Heart right ventricle (tissue), 16 donors: ENCODE results near the gene ITSN1. TPM values are rescaled to one million over a fixed set of nuclear protein-coding genes. Genes with fewer than 3 reads are reported as not detected.

Source experiments
- ATAC-seq, 8 donors: fragments of 200-7000 bp; cut with Tn5 transposase; one replicate each; pipeline ENCODE4 v1.9.1; 2020; ENCODE audit warnings: mild to moderate bottlenecking in 8 of 8, moderate library complexity in 8 of 8, moderate number of reproducible peaks in 1 of 8
- DNase-seq, 2 donors: peaks; one replicate each; pipeline ENCODE4 v3.0.0-alpha.2; 2020
- H3K27ac ChIP-seq, 10 donors: fragments of 200-600 bp; sonication (generic) in 2 of 10; one replicate each; pipeline versions ENCODE4 v1.5.0 to v1.8.0; 2020 to 2022; ENCODE audit warnings: mild to moderate bottlenecking in 3 of 10
- H3K27me3 ChIP-seq, 7 donors: fragments of 200-600 bp; one replicate each; pipeline ENCODE4 v1.8.0; 2021 to 2022; ENCODE audit warnings: mild to moderate bottlenecking in 2 of 7
- H3K36me3 ChIP-seq, 9 donors: fragments of 200-600 bp; sonication (generic) in 1 of 9; one replicate each; pipeline versions ENCODE4 v1.5.0 to v1.8.0; 2020 to 2022; ENCODE audit warnings: mild to moderate bottlenecking in 2 of 9
- H3K4me1 ChIP-seq, 9 donors: fragments of 200-600 bp; sonication (generic) in 1 of 9; one replicate each; pipeline versions ENCODE4 v1.5.0 to v1.8.0; 2020 to 2022; ENCODE audit warnings: mild to moderate bottlenecking in 4 of 9
- H3K4me3 ChIP-seq, 10 donors: fragments of 200-600 bp; sonication (generic) in 2 of 10; one replicate each; pipeline versions ENCODE4 v1.5.0 to v1.8.0; 2020 to 2022; ENCODE audit warnings: mild to moderate bottlenecking in 7 of 10, moderate library complexity in 2 of 10
- H3K9me3 ChIP-seq, 11 donors: fragments of 200-600 bp in 10 of 11; sonication (generic) in 2 of 11; one replicate each; pipeline versions ENCODE4 v1.5.0 to v1.8.0; 2013 to 2022; ENCODE audit warnings: mild to moderate bottlenecking in 2 of 11, control low read depth in 1 of 11, moderate library complexity in 1 of 11
- WGBS, 2 donors: extraction: QIAGEN DNeasy Blood & Tissue Kit; methylation state at CpG; one replicate each; pipeline ENCODE4 v1.1.7; 2013; ENCODE audit warnings: inconsistent platforms in 1 of 2; 5-methylcytosine and 5-hydroxymethylcytosine counted together
- intact Hi-C, 10 donors: fragments of 100-400 bp; cut with DNase I; formaldehyde crosslinking; loops; one replicate each; pipeline versions ENCODE4 v1.11.1 to v1.14.2; 2022
- polyA plus RNA-seq, 2 donors: library from polyadenylated mRNA; stranded (reverse); fragments of 200-250 nt; gene quantifications; one replicate each; pipeline ENCODE4 v1.2.3, GENCODE V29; 2013
- total RNA-seq, 10 donors: library from RNA; stranded (reverse); fragmentation: NEBNext Ultra II Directional in 3 of 10; extraction: Animal tissue kit (Norgen Biotek cat#: 25700) in 3 of 10; gene quantifications; one replicate each; pipeline versions ENCODE4 v1.2.1 to v1.2.4, GENCODE V29; 2021 to 2023
- TF ChIP-seq, protein P1 (sequence below), 9 donors: fragments of 200-600 bp; sonication (generic) in 2 of 9; IDR thresholded peaks; one replicate each; pipeline versions ENCODE4 v1.5.0 to v1.8.0; 2021 to 2022; ENCODE audit warnings: antibody characterized with exemption in 9 of 9, mild to moderate bottlenecking in 5 of 9, moderate library complexity in 1 of 9
- donor health status: Arrhythmogenic right ventricular cardiomyopathy.
- donor health status: ischemic (EF 13 %, LVEDD 7.1; RV severe dilation, severe dysfunction).
- donor health status: healthy with polysubstance abuse.
- donor health status: DM: no; HTN: yes; CAD: no.
- donor health status: DM: no; HTN: no; CAD: no.
- donor health status: ischemic (EF 25% LVEDD 6.9; RV normal size, moderate dysfunction).
- donor health status: ischemic (EF 25% LVEDD 5.7; RV mildly dilated, moderate dysfunction).
- donor health status: healthy.
- donor health status: DM: yes; HTN: yes; CAD: no.
- donor health status: Ischemic cardiomyopathy.
- donor health status: ischemic (EF 35%, LVEDD 5.7; RV mildly dilated, moderate dysfunction).
- donor health status: nonischemic (EF 11% LVEDD 7.7; RV severe dilation, severe dysfunction).
- donor health status: DM: yes; HTN: yes; CAD: no.
- donor health status: PGD.
- donor health status: ischemic (EF 29% LVEDD 5.4; RV normal size, mild dysfunction).
- donor health status: nonischemic (EF 23%, LVEDD 6.1; RV moderate dilation, normal function).

ITSN1 gene
- total and polyA plus RNA-seq, 12 donors: 14.6 to 47.3 (median 32.3) TPM

DNA sequence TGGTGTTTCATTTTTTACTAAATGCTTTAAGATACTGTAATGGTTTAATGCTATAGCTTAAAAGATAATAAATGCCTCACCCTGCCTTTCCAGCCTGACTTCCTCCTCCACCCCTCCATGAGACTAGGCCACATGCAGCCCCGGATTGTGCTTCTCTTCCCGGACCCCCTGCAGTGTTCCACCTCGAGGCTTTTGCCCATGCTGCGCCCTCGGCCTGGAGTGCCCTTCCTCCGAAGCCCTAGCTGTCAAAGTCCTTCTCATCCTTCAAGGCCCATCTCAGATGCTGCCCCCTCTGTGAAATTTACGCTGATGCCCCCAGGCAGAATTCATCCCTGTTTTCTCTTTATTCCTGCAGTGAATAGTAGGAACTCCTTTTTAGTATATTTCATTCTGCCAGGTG, 174.8 kb downstream of the ITSN1 start:
- intact Hi-C loops: loop anchor here in 1 of 10 donors (10.0 kb wide), 1 partner anchor 172 kb away; the partner anchor contains the start of genes CRYZL1 and ITSN1
- 85 to 89% methylated on average over 7 of the region's 7 CpGs for WGBS, 2 donors
- TF ChIP-seq, protein P1, sequence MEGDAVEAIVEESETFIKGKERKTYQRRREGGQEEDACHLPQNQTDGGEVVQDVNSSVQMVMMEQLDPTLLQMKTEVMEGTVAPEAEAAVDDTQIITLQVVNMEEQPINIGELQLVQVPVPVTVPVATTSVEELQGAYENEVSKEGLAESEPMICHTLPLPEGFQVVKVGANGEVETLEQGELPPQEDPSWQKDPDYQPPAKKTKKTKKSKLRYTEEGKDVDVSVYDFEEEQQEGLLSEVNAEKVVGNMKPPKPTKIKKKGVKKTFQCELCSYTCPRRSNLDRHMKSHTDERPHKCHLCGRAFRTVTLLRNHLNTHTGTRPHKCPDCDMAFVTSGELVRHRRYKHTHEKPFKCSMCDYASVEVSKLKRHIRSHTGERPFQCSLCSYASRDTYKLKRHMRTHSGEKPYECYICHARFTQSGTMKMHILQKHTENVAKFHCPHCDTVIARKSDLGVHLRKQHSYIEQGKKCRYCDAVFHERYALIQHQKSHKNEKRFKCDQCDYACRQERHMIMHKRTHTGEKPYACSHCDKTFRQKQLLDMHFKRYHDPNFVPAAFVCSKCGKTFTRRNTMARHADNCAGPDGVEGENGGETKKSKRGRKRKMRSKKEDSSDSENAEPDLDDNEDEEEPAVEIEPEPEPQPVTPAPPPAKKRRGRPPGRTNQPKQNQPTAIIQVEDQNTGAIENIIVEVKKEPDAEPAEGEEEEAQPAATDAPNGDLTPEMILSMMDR (IDR thresholded peaks at IDR 0.05): no peak
- H3K4me1 ChIP-seq: peaks cover 0 to 42% (median 0%) of the 10 kb centered on the region in 9 donors
- ATAC-seq: no peak
- peaks cover 0 to 90% (median 7%) of the 10 kb centered on the region in 9 donors for H3K36me3 ChIP-seq
- H3K9me3 ChIP-seq: no peaks in the 10 kb centered on the region
- H3K4me3 ChIP-seq: no peak overlapping the region
- H3K27me3 ChIP-seq: no peaks in the 10 kb centered on the region
- DNase-seq: no peak
- no peak overlapping the region for H3K27ac ChIP-seq

DNA sequence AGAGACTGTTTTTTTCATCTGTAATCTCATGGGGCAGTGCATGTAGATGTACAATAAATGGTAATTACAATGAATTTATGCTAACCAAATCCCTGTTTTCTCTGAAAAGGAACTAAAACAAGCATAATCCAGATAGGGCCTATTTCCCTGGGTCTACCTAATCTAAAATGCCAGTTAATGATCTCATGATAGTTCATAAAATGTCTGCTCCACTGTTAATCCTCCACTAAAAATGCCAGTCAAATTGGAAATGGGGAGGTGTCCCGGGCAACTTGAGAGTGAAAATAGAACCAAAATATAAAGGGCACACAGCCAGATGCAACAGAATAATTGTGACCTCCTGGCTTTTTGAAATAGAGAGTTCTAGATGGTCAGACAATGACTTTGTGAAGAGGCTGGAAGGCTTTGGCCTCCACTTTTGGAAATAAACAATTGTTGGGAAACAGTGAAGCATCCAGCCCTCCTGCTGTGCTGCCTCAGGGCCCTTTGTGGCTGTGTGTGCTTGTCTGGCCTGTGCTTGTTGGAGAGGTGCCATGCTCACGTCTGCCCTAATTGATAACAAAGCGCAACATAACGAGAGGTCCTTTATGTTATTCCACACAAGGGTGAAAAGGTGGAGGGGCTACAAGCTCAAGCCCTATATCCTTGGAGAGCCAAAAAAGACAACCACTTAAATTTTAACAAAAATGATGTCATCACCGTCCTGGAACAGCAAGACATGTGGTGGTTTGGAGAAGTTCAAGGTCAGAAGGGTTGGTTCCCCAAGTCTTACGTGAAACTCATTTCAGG, 175.6 kb downstream of the ITSN1 start:
- Histone ChIP-seq H3K36me3 (peaks cover 0 to 92% (median 7%) of the 10 kb centered on the region in 9 donors), H3K4me1 (peaks cover 0 to 36% (median 0%) of the 10 kb centered on the region in 9 donors), H3K4me3 (no peak overlapping the region), H3K9me3 (no peaks in the 10 kb centered on the region), H3K27ac (peak overlapping the region in 1 of 10 donors; percentile 52), H3K27me3 (no peaks in the 10 kb centered on the region)
- 68 to 71% methylated on average over 6 of the region's 6 CpGs for WGBS, 2 donors
- ATAC-seq (peak in 1 of 8 donors; percentile 42), DNase-seq (no peak)
- intact Hi-C loops: loop anchor here in 1 of 10 donors (10.0 kb wide), 1 partner anchor 173 kb away; the partner anchor contains the start of genes CRYZL1 and ITSN1
- TF ChIP-seq, protein P1 (IDR thresholded peaks at IDR 0.05): no peak

DNA sequence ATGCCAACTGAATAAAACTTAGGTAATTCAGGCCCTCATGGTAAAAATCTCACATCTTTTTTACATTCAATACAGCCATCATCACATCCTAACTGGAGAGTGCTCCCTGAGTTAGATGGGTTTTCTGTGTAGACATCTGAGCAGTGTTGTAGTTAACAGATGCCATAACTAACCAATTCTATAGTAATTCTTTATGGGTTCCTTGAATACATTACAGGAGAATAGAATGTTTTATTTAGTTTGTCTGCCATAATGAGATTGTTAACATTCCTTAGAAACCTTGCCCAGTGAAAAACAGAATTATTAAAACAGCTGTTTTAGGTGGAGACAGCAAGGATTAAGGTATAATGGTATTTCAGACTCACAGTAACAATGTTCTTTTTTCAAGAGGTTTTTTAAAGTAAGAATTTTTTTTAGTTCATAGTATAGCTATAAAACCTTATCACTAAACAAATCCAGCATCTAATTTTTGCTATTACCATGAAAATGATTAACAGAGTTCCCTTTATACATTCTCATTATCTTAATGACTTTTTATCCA, 178.0 kb downstream of the ITSN1 start:
- Histone ChIP-seq H3K27me3 (no peaks in the 10 kb centered on the region), H3K4me3 (no peak overlapping the region), H3K27ac (no peak overlapping the region), H3K9me3 (no peaks in the 10 kb centered on the region), H3K36me3 (peaks cover 0 to 88% (median 4%) of the 10 kb centered on the region in 9 donors), H3K4me1 (peaks cover 0 to 19% (median under 1%) of the 10 kb centered on the region in 9 donors)
- ATAC-seq: no peak
- TF ChIP-seq, protein P1 (IDR thresholded peaks at IDR 0.05): no peak
- intact Hi-C loops: no loop called here
- DNase-seq: no peak

DNA sequence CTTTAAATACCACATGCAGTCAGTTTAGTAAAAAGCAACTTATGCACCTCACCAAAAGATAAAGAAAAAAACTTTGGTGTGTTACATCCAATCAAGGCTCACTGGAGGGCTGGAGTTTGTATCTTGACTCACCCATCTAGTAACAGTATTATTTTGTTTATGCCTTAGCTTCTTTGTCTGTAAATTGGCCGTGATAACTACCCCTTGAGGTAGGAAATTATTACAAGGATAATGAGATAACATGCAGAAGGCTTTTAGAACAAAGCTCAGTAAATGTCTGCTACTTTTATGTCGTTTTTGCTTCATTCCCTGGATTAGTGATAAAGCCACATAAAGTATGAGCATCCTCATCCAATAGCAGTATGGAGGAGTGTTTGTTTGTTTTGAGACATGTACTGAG, 178.5 kb downstream of the ITSN1 start:
- Histone ChIP-seq H3K4me3 (no peak overlapping the region), H3K36me3 (peaks cover 0 to 83% (median 4%) of the 10 kb centered on the region in 9 donors), H3K9me3 (no peaks in the 10 kb centered on the region), H3K4me1 (peaks cover 0 to 18% (median 3%) of the 10 kb centered on the region in 9 donors), H3K27me3 (no peaks in the 10 kb centered on the region), H3K27ac (no peak overlapping the region)
- 45 to 62% methylated on average over 2 of the region's 2 CpGs for WGBS, 2 donors
- intact Hi-C loops: no loop called here
- TF ChIP-seq, protein P1 (IDR thresholded peaks at IDR 0.05): no peak
- ATAC-seq (no peak), DNase-seq (no peak)
